ENCODE measurements around the gene LTBP2.

Gene LTBP2

DNA sequence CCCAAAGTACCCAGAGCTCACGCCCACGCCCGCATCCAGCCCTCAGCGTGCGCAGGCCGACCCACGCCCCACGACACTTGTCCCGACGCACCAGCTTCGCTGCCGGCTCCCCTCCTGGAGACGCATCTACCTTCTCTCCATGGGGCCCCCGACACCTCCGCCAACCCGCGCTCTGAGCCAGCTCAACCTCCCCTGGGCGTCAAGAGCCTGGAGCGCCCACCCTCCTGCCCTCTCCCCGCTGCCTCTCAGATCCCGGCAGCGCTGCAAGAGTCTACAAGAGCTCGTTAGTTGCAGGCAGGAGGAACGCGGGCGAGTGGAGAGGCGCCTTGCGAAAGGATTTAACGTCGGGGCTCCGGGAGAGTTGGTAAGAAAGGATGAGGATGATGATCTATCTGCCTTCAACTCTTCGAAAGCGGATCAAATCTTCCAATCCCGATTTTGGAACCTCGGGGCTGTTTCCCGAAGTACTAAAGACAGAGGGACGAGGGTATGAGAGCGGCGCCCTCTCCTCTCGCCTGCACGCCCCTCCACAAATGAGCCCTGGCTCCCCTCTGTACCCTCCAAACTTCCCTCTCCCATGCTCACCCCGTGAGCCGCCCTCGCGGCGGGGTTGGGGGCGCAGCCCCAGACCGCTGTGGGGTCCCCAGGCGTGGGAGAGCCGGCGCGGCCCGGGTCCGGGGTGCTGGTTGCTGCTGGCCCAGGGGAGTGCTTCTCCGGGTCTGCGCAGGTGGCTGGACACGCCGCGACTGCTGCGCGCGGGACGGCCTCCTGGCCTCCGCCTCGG, 979 bp downstream of the LTBP2 start:
- DNase-seq, result no peak

DNA sequence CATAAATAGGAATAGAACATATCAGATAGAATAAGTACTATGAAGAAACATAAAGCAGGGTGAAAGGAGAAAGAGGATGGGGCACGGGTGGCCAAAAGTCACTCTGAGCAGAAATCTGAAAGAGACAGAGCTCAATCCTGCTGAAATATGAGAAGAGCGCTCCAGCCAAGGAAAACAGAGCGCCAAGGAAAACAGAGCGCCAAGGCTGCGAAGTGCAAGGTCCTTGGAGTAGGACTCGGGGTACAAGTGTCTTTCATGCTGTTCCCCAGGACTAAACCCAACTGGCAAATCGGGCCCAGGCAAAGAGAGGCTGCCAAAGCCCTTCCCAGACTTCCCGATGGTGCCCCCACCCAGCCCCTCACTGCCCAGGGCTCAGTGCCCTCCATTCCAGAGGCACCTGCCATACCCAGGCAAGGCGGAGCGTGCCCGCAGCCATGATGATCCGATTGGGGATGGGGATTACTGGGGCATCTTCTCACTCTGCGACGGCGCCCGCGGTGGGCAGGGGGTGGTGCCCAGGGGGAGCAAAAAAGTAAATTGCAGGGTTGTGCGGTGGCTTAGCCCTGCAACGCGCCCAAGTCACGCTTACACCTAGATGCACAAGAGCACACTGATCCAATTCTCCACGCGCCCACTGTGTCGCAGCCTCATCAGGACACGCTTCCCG, 1.7 kb downstream of the LTBP2 start:
- DNase-seq, result no peak

DNA sequence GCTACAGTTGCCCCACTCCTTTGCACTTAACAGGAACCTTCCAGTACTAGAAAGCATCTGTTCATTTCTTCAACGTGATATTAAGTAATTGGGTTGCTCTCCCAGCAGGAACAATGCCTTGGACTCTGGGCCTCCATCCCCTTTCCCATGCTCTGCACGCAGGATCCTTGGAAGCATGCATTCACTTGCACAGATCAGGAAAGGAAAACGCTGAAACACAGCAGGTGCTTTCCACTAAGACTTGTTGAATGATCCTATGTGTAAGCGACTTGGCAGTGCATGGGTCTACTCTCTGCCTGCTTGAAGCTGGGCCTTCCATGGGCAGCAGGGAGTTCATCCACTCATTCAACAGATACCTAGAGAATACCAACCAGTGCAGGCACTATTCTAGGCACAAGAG, 2.3 kb downstream of the LTBP2 start:
- no peak for DNase-seq

DNA sequence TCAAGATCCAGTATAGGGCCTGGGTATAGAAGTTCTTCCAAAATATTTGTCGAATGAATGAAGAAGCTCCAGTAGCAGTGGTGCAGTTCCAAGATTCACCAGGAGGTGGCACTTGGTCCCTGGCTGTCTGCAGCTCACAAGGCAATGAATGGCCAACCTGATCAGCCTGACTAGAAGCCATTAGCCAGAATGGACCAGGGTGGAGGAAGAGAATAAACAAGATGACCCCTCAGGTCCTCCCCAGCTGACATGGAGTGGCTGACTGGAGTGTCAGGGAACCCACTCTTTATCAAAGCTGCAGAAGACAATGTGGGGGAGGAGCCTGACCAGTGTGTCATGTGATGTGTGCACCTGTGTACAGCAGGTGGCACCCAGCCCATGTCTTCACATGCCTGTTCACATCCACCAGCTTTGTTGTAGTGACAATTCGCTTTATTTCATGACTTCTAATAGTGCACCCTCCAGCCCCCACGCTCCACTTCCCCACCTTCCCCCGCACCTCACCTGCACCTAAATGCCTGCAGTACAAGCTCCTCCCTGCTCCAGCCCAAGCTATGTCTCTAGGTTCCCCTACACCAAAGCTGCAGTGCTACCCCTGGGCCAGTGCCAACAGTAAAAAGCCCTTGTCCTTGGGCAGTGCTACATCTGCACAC, 3.0 kb downstream of the LTBP2 start:
- DNase-seq, result peak; percentile 91 to 93

DNA sequence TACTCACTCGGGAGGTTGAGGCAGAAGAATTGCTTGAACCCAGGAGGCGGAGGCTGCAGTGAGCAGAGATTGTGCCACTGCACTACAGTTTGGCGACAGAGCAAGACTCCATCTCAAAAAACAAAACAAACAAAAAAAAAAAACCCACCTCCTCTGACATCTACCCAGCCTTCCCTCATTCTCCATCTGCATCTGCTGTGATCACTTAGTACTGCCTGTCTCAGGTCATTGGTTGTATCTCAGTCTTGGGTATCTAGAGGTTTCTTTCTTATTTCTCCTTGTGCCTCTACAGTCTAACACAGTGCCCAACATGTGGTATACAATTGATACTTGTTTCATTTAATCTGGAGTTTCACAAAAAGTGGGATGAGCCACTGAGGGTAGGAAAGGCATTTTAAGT, 5.3 kb downstream of the LTBP2 start:
- DNase-seq, result no peak

DNA sequence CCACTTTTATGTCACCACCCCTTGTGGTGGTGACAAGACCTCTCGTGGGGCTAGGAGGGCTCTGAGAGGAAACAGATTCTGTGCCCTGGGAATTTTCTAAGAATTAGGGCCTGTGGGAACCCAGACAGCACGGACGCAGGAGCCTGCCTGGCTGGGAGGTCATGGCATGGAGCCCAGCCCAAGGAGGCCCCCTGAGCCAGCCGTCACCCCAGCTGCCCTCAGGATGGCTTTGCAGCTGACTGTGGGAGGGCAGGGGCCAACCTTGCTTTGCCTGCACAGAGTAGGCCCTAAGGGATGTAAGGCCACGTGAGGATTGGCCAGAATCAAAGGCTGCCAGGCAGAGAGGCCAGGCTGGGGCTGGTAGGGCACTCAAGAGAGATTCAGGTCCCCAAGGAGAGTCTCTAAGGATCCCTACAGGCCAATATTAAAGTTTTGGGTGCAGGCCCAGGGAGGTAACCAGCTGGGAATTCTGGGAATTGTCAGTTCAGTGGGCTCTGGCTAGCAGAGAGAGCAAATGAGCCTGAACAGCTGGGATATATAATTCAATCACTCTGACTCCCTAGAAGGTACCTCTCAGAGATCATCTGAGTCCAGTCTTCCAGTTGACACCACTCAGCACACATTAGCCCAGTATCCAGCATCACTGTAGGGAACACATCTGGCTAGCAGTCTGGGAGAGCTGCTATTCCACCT, 6.4 kb downstream of the LTBP2 start:
- no peak for DNase-seq

DNA sequence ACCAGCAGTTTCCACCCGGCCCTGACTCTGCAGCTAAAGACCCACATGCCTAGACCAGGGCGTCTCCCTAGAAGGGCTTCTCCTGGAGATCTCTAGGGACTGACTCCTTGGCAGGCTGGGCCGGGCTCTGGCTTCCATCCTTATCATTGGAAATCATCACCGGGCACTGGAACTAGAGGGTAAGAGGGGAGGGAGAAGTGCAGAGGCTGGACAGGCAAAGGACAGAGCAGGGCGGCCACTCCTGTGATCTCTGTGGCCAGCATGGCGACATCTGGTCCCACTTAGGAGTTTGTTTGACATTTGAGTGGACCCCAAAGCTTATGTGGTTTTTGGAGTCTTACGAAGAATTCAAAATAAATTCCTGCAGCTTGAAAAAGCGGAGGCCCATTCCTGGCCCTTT, 7.1 kb downstream of the LTBP2 start:
- DNase-seq, result no peak

DNA sequence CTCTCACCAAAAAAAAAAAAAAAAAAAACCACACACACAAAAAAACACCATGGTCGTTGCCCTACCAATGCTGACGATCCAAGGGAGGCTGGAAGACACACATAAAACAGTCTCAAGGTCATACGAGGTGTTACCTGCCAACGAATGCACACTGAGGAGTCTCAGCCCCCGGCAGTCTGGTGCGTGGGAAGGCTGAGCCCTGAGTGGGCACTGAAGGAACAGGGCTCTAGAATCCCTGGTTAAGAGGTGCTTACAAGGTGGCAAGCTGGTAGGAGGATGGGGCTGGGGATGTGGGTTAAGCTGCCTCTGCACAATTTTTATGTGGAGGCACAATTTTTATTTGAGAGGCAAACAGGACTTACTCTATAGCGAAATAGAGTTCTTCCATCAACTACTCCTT, 7.9 kb downstream of the LTBP2 start:
- no peak for DNase-seq

DNA sequence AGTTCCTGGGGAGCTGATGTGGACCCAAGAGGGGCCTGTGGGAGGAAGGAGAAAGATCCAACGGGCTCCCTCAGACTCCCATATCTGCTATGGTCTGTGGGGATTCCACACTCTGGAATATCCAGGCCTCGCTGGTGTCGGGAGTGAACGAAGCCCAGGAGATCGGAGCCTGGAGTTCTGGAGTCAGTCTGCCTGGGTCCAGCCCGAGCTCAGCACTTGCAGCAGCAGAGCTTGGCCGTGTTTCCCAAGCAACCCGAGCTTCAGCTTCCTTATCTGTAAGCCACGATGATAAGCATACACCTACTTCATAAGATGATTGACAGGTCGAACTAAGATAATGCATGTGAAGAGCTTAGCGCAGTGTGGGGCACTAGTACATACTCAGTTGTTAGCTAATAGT, 10.1 kb downstream of the LTBP2 start:
- no peak for DNase-seq

DNA sequence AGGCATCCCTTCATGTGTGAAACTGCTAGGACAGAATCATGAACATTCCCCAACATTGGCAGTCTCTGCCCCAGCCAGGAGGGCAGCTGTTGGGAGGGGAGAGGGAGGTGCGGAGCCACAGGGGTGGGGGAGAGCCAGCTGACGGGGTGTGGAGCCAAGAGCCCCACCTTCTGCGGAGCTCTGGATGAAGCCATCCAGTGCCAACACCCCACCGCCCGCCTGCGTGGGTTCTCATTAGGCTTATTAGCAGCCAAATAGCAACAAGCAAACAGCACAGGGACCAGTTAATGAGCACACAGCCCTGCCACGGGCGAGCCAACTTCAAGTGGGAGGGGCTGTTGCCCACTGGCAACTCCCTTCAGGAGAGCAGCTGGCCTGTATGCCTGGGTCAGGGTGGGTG, 12.1 kb downstream of the LTBP2 start:
- DNase-seq, result no peak

DNA sequence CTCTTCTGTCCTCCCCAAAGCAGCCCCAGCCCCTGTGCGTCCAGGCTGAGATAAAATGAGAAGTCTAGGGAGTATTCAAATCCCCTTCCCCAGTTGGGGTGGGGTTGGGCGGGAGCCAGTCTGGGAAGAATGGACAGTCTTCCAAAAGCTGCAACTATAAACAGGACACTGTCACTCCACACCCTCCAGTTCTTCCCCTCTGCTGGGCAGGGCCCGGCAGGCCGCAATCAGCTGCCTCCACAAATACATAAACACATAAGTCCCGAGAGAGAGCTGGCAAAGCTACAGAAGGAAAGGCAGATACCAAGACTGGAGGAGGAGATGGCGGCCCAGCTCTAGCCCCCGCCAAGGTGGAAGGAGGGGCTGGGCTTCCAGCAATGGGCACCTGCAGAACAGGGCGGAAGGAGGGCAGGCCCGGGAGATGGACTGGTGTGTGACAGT, 12.7 kb downstream of the LTBP2 start:
- no peak for DNase-seq

DNA sequence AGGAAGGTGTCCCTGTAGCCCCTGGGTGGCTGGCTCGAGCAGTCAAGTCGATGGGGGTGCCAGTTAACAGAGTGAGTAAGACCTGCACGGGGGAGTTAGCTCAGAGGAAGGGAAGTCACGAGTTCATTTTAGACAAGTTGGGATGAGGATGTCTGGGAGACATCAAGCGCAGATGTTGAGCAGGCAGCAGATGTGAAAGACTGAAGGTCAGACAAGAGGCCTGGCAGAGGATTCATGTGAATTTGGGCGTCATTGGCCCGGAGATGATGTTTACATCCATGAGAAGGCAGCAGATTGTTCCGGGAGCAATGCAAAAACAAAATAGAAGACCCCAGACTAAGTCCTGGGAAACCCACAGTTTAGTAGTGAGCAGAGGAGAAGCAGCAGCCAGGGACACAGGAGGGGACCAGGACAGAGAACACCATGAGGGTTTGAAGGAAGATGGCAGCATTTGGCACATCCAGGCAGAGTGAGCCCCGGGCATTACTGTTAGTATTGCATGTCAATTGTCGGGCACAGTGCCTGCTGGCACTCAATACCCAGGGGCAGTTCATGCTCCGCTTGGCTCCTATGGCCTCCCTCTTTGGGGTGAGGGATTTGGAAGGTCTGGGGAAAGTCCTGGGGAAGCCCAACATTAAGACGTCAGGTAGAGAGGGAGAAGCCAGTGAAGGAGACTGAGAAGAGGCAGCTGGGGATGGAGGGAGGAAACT, 15.1 kb downstream of the LTBP2 start:
- DNase-seq, result no peak

DNA sequence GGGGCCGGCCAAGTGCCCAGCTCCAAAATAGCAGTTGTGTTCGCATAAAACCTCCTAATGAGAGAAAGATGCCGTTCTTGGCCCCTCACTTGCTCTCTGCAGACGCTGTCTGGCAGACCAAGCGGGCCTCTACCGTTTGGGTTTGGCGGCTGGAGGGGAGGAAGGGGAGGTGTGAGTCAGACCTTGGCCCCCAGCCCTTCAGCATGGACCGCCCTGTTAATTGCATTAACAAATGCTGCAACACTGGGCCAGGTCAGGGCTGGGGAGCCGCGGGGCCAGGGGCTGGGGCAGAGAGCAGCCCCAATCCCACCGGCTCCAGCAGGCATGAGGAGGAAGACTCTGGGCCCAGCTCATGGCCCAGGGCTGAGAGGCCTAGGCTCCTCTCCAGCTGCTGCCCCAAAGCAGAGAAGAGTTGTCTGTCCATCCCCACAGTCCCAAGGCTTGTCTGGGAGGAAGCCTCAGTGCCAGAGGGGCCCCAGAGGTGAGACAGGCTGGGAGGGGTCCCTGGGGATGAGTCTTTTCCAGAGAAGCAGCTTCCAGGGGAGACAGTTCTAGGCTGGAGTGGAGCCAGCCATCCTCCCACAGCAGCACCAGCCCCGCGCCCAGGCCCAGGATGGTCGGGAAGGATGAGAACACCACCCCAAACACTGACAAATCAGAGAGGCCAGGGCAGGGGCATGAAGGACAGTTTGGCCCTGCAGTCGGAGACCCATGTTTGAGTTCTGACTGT, 16.9 kb downstream of the LTBP2 start:
- no peak for DNase-seq

DNA sequence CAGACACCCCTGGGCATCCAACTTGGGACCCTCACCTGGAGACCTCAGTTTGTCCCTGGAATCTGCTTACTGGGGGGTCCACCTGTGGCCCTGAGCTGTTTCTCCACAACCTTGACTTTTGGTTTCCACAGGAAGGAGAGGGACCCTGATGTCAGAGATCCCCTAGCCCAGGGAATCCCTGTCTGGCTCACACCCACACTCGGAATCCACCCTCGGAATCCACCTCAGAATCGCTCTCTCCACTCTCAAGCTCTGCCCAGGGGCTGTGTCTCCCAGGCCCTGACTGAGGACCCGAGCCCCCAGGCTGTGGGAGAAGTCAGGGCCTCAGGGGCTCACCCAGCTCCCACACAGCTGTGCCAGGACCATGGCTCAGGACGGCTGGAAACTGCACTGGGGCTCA, 17.4 kb downstream of the LTBP2 start:
- no peak for DNase-seq

DNA sequence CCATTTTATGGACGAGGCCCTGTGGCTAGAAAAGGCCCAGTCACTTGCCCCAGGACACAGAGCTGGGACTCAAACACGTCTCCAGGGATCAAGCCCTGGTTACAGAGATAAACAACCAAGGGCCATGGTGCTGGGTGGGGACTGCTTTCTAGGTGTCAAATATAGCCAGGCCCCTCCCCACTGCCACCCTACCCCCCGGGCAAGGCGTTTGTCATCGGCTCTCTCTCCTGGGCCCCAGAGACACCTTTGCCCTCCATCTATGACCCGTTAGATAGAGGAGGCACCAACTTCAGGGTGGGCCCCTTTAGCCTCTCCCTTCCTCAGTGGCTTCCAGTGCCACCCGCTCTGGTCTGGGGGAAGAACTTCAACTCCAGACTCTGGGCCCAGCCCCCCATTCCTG, 18.0 kb downstream of the LTBP2 start:
- no peak for DNase-seq

DNA sequence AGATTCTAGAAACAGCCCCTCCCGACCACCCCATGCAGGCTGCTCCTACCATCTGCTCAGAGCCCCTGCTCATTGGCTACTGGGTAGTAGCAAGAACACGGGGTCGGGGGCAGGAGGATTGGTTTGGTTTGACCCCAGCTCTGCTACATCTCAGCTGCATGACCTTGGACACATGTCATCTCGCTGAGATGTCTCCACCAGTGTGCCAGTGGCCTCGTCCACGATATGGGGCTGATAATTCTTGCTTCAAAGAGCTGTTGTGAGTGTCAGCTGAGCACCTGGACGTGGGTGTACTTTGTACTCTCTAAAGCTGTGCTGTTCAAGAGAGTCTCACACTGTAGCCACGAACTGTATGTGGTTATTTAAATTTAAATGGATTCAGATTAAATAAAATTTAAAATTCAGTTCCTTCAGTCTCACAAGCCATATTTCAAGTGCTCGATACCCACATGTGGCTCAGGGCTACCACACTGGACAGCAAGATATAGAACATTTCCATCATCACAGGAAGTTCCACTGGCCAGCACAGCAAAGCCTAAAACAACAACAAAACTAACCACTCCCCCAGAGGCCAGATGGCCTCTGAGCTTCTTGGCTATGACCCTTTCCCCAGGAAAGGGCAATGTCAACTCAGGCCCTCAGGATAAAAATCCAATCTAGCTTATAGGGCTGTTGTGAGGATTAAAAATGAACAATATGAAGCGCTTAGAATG, 18.6 kb downstream of the LTBP2 start:
- no peak for DNase-seq

DNA sequence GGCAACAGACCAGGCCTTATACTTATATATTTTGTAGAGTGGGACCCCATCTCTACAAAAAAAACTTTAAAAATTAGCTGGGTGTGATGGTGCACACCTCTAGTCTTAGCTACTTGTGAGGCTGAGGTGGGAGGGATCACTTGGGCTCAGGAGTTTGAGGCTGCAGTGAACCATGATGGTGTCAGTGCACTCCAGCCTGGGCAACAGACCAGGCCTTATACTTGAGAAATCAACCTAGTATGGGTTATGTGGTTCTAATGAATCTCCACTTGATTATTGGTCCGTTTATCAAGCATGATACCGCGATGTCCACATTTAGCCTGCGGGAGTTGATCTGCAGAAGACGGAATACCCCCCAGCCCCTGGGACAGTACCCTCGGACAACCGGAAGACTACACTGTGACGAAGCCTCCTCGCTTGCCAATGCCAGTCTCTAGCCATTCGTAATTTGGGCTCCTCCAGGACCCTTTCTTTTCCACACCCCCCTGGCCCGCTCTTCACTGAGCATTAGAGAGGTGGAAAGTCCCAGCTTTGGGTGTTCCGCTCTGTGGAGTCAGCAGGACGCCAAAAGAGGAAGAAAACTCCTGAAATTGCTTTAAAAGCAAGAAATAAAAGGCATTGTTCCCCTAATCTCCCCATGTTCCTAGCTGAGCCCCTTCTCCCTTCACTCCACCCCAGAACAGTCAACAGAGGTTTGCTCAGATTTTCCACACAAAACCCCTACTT, 19.4 kb downstream of the LTBP2 start:
- no peak for DNase-seq

DNA sequence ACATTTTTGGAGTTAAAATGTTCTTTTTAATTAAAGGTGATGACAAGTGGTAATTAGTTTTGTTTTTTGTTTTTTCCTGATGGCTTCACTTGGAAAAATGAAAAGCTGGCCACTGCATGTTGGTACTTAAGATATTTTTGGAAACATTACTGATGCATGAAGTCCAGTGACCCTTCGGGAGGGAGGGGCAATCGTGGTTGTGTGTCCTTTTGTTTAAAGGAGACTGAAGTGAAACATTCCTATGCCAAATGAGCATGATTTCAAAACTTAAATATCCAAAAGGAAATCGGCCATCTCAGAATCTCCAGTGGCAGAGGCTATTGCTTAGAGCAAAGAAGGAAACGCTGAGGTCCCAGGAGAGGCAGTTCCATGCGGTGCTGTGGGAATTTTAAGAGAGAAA, 20.1 kb downstream of the LTBP2 start:
- DNase-seq, result no peak

DNA sequence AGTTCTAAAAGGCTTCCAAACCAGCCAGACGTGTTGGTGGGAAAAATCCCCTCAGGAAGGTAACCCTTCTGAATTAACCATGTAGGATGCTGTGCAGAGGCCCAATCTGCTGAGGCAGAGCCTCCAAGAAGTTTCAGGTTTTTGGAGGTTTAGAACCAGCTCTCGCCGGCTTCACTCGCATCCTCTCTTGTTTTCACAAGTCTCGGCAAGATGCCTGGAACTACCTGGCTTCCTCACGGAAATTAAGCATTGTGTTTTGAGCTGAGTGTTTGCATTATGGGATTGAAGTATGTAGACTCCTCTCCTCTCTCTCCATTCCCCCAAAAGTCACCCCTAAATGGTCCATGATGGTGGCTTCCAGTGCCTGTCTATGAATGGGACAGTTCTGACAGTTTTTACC, 20.6 kb downstream of the LTBP2 start:
- no peak for DNase-seq

DNA sequence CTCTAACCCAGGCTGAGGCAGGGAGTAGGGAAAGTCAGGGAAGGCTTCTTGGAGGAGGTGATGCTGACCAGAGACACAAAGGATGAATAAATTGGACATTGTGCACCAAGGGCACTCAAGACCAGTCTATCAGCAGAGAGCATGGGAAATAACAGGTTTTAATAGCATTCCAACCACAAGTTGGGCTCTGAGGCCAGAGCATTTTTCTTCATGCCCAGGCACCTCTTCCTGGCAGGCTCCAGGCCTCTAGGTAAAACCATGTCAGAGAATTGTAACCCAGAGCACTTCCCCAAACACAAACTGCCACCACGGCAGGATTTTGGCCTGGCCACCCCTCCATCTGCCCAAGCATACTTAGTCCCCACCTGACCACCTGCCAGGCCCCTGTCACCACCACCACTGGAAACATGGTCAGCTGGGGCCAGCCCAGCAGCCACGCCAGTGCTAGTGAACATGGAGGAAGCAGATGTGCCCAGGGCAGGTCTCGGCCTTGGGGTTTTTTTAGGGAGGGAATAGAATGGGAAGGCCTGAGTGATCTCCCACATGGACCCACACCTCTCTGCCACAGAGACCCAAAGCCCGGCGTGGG, 22.7 kb downstream of the LTBP2 start:
- no peak for DNase-seq

DNA sequence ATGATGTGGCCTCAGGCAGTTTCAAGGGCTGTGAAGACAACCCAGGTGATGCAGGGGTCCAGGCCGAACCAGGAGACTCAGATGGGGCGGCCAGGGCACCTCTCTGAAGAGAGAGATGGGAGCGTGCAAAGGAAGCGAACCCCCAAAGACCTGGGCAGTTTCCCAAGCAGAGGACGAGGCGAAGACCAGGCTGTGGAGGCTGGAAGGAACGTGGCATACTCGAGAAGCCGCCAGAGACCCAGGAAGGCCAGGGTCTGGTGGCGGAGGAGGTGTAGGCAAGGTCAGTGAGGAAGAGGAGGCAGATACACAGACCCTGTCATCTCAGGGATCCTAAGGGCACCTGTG, 24.7 kb downstream of the LTBP2 start:
- DNase-seq, result no peak
